Ovary (tissue), 9 donors: Measurements from ENCODE around the gene ATM. TPM values are rescaled to one million over a fixed set of nuclear protein-coding genes. Genes with fewer than 3 reads are reported as not detected.

Experiments used
- DNase-seq, 5 donors: peaks; one replicate each; pipeline ENCODE4 v3.0.0-alpha.2; 2019 to 2020
- H3K27ac ChIP-seq, 2 donors: fragments of 200-600 bp; one replicate each; pipeline versions ENCODE4 v1.5.1 to v1.8.0; 2019 to 2022
- H3K27me3 ChIP-seq: fragments of 200-600 bp; one replicate; pipeline ENCODE4 v1.8.0; 2022
- H3K36me3 ChIP-seq: fragments of 200-600 bp; sonication (generic); one replicate; pipeline ENCODE4 v1.5.1; 2019
- H3K4me1 ChIP-seq: one replicate; pipeline ENCODE4 v1.8.1; 2013; ENCODE audit warnings: mild to moderate bottlenecking, moderate library complexity; ENCODE audit not compliant: insufficient read depth
- H3K4me3 ChIP-seq: fragments of 200-600 bp; sonication (generic); one replicate; pipeline ENCODE4 v1.5.1; 2017
- H3K9me3 ChIP-seq, 2 donors: fragments of 200-600 bp in 1 of 2; sonication (generic) in 1 of 2; one replicate each; pipeline versions ENCODE4 v1.5.1 to v1.8.1; 2013 to 2019; ENCODE audit warnings: mild to moderate bottlenecking in 1 of 2, moderate library complexity in 1 of 2
- EP300 ChIP-seq: sonication (generic); formaldehyde crosslinking; IDR thresholded peaks from one replicate; pipeline ENCODE4 v1.6.1; 2017; ENCODE audit warnings: antibody characterized with exemption
- POLR2A ChIP-seq: fragments of 450-650 bp; IDR thresholded peaks from one replicate; pipeline ENCODE4 v1.6.1; 2017; ENCODE audit warnings: antibody characterized with exemption, mild to moderate bottlenecking, moderate library complexity
- WGBS, 3 donors: extraction: QIAGEN DNeasy Blood & Tissue Kit in 1 of 3; methylation state at CpG; one replicate each; pipeline versions ENCODE4 v1.1.5 to v1.1.7; 2013 to 2017; 5-methylcytosine and 5-hydroxymethylcytosine counted together
- intact Hi-C, 4 donors: fragments of 100-400 bp; cut with DNase I; formaldehyde crosslinking; loops; one replicate each; pipeline versions ENCODE4 v1.11.0 to v1.15.1; 2022 to 2023
- polyA plus RNA-seq, 2 donors: library from polyadenylated mRNA; stranded (reverse); fragments of 200-250 nt in 1 of 2; fragments of 350-450 nt in 1 of 2; fragmentation: Illumina TruSeq in 1 of 2; extraction: RNeasy Lipid Tissue Mini Kit (QIAGEN cat#74804) in 1 of 2; gene quantifications; one replicate each; pipeline ENCODE4 v1.2.3, GENCODE V29; 2013 to 2014
- total RNA-seq, 7 donors: library from RNA; depleted of rRNA in 2 of 7; stranded (reverse); fragments of >200 nt in 2 of 7; fragmentation: NEBNext Ultra II Directional in 3 of 7; extraction: Animal tissue kit (Norgen Biotek cat#: 25700) in 3 of 7; gene quantifications; one replicate each; pipeline versions ENCODE4 v1.1.0 to v1.2.4, GENCODE V29; 2016 to 2023
- TF ChIP-seq, protein P1 (sequence below), 3 donors: fragments of 450-650 bp in 2 of 3; fragments of 200-600 bp in 1 of 3; IDR thresholded peaks; one replicate each; pipeline versions ENCODE4 v1.5.1 to v1.8.0; 2016 to 2022; ENCODE audit warnings: antibody characterized with exemption in 3 of 3, mild to moderate bottlenecking in 1 of 3
- donor health status: DM: no; HTN: no; CAD: no; lungs with moderate emphysema.
- donor health status: DM: no; HTN: no; CAD: no.
- donor health status: Bipolar disorder and iron deficiency.
- donor health status: DM: yes; HTN: yes; CAD: no.
- donor health status: DM: no; HTN: no; CAD: no.
- donor health status: DM: yes; HTN: yes; CAD: no.

The ATM gene
- total and polyA plus RNA-seq, 9 donors = 29.2 to 104 (median 79.6) TPM

DNA sequence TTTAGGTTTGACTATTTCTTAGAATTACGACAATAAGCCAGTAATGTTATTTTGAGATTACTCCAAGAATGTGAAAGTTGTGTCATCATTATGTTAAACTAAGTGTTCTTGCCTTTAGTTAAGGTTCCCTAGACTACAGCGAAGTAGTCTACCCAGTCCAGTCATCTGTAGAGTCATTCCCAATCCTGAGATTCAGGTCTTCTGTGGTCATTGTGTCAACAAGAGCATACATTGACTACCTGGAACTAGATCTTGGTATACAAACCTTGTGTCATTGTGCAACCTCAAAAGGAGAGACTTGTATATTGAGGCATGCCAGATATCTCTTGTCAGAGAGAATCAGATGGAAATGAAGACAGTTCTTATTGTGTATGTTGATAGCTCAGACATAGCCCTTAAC, 115.9 kb downstream of the ATM start:
- intact Hi-C loops = no loop called here
- TF ChIP-seq, protein P1, sequence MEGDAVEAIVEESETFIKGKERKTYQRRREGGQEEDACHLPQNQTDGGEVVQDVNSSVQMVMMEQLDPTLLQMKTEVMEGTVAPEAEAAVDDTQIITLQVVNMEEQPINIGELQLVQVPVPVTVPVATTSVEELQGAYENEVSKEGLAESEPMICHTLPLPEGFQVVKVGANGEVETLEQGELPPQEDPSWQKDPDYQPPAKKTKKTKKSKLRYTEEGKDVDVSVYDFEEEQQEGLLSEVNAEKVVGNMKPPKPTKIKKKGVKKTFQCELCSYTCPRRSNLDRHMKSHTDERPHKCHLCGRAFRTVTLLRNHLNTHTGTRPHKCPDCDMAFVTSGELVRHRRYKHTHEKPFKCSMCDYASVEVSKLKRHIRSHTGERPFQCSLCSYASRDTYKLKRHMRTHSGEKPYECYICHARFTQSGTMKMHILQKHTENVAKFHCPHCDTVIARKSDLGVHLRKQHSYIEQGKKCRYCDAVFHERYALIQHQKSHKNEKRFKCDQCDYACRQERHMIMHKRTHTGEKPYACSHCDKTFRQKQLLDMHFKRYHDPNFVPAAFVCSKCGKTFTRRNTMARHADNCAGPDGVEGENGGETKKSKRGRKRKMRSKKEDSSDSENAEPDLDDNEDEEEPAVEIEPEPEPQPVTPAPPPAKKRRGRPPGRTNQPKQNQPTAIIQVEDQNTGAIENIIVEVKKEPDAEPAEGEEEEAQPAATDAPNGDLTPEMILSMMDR (IDR thresholded peaks at IDR 0.05) = no peak
- TF ChIP-seq POLR2A (no peak), EP300 (no peak)
- no peaks in the 10 kb centered on the region for H3K36me3 ChIP-seq
- no peak overlapping the region for H3K27ac ChIP-seq
- no peaks in the 10 kb centered on the region for H3K27me3 ChIP-seq
- no peak overlapping the region for H3K4me3 ChIP-seq
- 93 to 97% (median 96%) methylated on average over 2 of the region's 2 CpGs for whole genome bisulfite sequencing, 3 donors
- H3K4me1 ChIP-seq = no peaks in the 10 kb centered on the region
- no peaks in the 10 kb centered on the region for H3K9me3 ChIP-seq
- no peak for DNase-seq

DNA sequence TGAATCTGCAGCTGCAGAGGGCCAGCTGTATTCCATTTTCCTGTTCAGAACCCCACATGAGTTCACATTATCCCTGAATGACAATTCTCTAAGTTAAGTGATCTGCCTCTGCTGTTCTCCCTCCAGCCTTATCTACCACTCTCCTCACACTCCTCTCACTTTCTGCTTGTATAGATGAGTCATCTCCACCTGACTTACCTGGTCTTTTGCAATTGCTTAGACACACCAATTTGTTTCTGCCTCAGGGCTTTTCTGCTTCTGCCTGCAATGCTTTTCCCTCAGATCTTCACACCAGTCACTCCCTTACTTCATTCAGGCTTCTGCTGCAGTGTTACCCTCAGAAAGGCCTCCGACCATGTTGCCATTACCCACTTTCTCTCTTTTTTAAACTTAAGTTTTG, 118.1 kb downstream of the ATM start:
- 96 to 100% (median 98%) methylated on average over 1 of the region's 1 CpG for WGBS, 3 donors
- intact Hi-C loops = no loop called here
- Histone ChIP-seq H3K27ac (no peak overlapping the region), H3K4me3 (no peak overlapping the region), H3K9me3 (no peaks in the 10 kb centered on the region), H3K36me3 (no peaks in the 10 kb centered on the region), H3K27me3 (no peaks in the 10 kb centered on the region), H3K4me1 (no peaks in the 10 kb centered on the region)
- TF ChIP-seq EP300 (no peak), POLR2A (no peak)
- TF ChIP-seq, protein P1 (IDR thresholded peaks at IDR 0.05) = no peak
- no peak for DNase-seq

DNA sequence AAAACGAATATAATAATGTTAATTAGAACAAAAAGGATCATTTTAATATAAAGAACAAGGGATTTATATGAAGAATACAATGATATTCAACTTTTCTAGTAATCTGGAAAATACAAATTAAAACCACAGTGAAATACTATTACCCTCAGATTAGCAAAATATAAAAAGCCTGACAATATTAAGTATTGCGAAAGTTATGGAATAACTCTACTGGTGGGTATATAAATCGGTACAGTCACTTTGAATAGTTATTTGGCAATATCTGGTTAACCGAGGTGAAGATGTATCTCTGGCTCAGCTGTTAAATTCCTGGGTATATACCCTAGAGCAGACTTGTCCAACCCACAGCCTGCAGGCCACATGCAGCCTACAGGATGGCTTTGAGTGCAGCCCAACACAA, 118.8 kb downstream of the ATM start:
- Histone ChIP-seq H3K27me3 (no peaks in the 10 kb centered on the region), H3K36me3 (no peaks in the 10 kb centered on the region), H3K4me3 (no peak overlapping the region), H3K27ac (no peak overlapping the region), H3K4me1 (no peaks in the 10 kb centered on the region), H3K9me3 (no peaks in the 10 kb centered on the region)
- TF ChIP-seq POLR2A = no peak
- TF ChIP-seq, protein P1 (IDR thresholded peaks at IDR 0.05) = no peak
- no peak for TF ChIP-seq EP300
- 93 to 94% (median 94%) methylated on average over 4 of the region's 4 CpGs for WGBS, 3 donors
- intact Hi-C loops = no loop called here
- no peak for DNase-seq

DNA sequence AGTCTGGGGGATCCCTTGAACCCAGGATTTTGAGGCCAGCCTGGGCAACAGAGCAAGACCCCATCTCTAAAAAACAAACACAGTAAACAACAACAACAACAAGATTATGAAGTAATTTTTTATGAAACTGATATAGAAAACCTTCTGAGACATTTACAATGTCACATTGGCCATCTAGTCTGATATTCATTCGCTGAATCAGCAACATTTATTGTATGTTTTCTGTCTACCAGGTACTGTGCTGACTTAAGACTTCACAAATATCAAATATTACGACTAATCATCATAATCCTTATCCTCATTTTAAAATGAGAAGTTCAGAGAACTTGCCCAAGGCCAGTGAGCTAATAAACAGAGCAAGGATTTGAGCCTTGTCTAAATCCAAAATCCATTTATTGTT, 120.8 kb downstream of the ATM start:
- Histone ChIP-seq H3K9me3 (no peaks in the 10 kb centered on the region), H3K4me3 (no peak overlapping the region), H3K27me3 (no peaks in the 10 kb centered on the region), H3K36me3 (no peaks in the 10 kb centered on the region), H3K4me1 (no peaks in the 10 kb centered on the region), H3K27ac (no peak overlapping the region)
- intact Hi-C loops = no loop called here
- TF ChIP-seq EP300 = no peak
- TF ChIP-seq POLR2A = no peak
- WGBS, 3 donors = 93 to 98% (median 95%) methylated on average over 2 of the region's 2 CpGs
- no peak for DNase-seq

DNA sequence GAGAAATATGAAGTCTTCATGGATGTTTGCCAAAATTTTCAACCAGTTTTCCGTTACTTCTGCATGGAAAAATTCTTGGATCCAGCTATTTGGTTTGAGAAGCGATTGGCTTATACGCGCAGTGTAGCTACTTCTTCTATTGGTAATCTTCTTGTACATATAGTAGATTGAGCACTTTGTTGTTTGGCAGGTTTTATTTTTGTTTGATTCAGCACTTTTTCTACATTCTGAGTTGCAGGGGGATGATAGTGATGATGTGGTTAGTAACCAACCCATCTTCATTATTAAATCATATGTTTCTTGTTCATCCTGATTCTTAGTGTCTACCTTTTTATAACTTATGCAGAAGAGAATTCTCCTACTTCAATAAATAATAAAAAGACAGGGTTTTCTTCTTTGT, 122.9 kb downstream of the ATM start:
- H3K9me3 ChIP-seq = no peaks in the 10 kb centered on the region
- no peak for DNase-seq
- no peaks in the 10 kb centered on the region for H3K4me1 ChIP-seq
- H3K36me3 ChIP-seq = no peaks in the 10 kb centered on the region
- H3K27me3 ChIP-seq = no peaks in the 10 kb centered on the region
- 96 to 98% (median 97%) methylated on average over 4 of the region's 4 CpGs for WGBS, 3 donors
- no peak overlapping the region for H3K27ac ChIP-seq
- H3K4me3 ChIP-seq = no peak overlapping the region
- intact Hi-C loops = no loop called here
- no peak for TF ChIP-seq EP300
- TF ChIP-seq, protein P1 (IDR thresholded peaks at IDR 0.05) = no peak
- TF ChIP-seq POLR2A = no peak
